Kidney epithelial cell (primary cell): ENCODE data around the gene FER. TPM values are rescaled to one million over a fixed set of nuclear protein-coding genes. Genes with fewer than 3 reads are reported as not detected.
"Not testable (repeated sequence)": the region's sequence is repeated elsewhere in the genome, so short reads cannot be mapped to it uniquely, and the experiment has no call there.

Source experiments
- DNase-seq: peaks from one replicate; pipeline ENCODE4 v3.0.0-alpha.2; 2010; ENCODE audit warnings: low read depth
- H3K27me3 ChIP-seq: 2 replicates; pipeline ENCODE4 v1.6.0; 2011; ENCODE audit warnings: low read length; ENCODE audit not compliant: control insufficient read depth, insufficient read depth
- H3K36me3 ChIP-seq: 2 replicates; pipeline ENCODE4 v1.5.1; 2011; ENCODE audit warnings: low read length; ENCODE audit not compliant: control insufficient read depth, insufficient read depth
- H3K4me3 ChIP-seq: 2 replicates; pipeline ENCODE4 v1.5.1; 2011; ENCODE audit warnings: low read depth, mild to moderate bottlenecking, control low read depth, low read length
- CTCF ChIP-seq: IDR thresholded peaks from 2 replicates; pipeline ENCODE4 v1.5.1; 2011; ENCODE audit warnings: mild to moderate bottlenecking, moderate library complexity, low read length, control low read depth, inconsistent platforms; ENCODE audit not compliant: insufficient read depth, poor library complexity, severe bottlenecking
- total RNA-seq: library from RNA; depleted of rRNA; stranded (reverse); fragments of >200 nt; gene quantifications from 2 replicates; pipeline ENCODE4 v1.2.3, GENCODE V29; 2015

Gene FER
- total RNA-seq, 1 donor from 2014 or later: 15.1 TPM

GRCh38 chr5:109022056-109022455 is 274.4 kb downstream of the FER start:
- DNase-seq: no peak
- no peak for TF ChIP-seq CTCF
- H3K36me3 ChIP-seq: no peaks in the 10 kb centered on the region
- no peak overlapping the region for H3K4me3 ChIP-seq
- H3K27me3 ChIP-seq: no peaks in the 10 kb centered on the region

GRCh38 chr5:109025729-109026128 is 278.0 kb downstream of the FER start:
- not testable (repeated sequence) for H3K27me3 ChIP-seq, H3K4me3 ChIP-seq, DNase-seq, H3K36me3 ChIP-seq

GRCh38 chr5:109027983-109028607 is 280.4 kb downstream of the FER start:
- Histone ChIP-seq H3K4me3 (no peak overlapping the region), H3K36me3 (no peaks in the 10 kb centered on the region), H3K27me3 (no peaks in the 10 kb centered on the region)
- TF ChIP-seq CTCF: no peak
- no peak for DNase-seq

- Histone ChIP-seq H3K4me3 (no peak overlapping the region), H3K27me3 (no peaks in the 10 kb centered on the region), H3K36me3 (no peaks in the 10 kb centered on the region)
- TF ChIP-seq CTCF: no peak
- no peak for DNase-seq
Measured at GRCh38 chr5:109028608-109029299, 281.1 kb downstream of the FER start.

GRCh38 chr5:109029847-109030246 is 282.1 kb downstream of the FER start:
- H3K27me3 ChIP-seq: no peaks in the 10 kb centered on the region

More at GRCh38 chr5:109029847-109030246, 282.1 kb downstream of the FER start:
- no peak for DNase-seq
- Histone ChIP-seq H3K36me3 (no peaks in the 10 kb centered on the region), H3K4me3 (no peak overlapping the region)
- no peak for TF ChIP-seq CTCF
